HepG2 (cell line): ENCODE measurements around the gene MSL2. TPM values are rescaled to one million over a fixed set of nuclear protein-coding genes. Genes with fewer than 3 reads are reported as not detected.

ENCODE experiments used
- ATF7 ChIP-seq, 2 experiments: fragments of 450-650 bp in 1 of 2; sonication (generic) in 1 of 2; formaldehyde crosslinking in 1 of 2; IDR thresholded peaks; 2 replicates each; pipeline versions ENCODE4 v1.4.0 to v1.6.1; 2016 to 2020; ENCODE audit warnings: antibody characterized with exemption in 1 of 2, mild to moderate bottlenecking in 1 of 2, missing genetic modification reagents in 1 of 2
- CBFB ChIP-seq: sonication (generic); formaldehyde crosslinking; IDR thresholded peaks from 2 replicates; pipeline ENCODE4 v1.4.0; 2020; ENCODE audit warnings: missing genetic modification reagents
- CENPBD1 ChIP-seq: sonication (generic); formaldehyde crosslinking; IDR thresholded peaks from 2 replicates; pipeline ENCODE4 v1.8.0; 2022; ENCODE audit warnings: missing genetic modification reagents, low read depth, mild to moderate bottlenecking, borderline replicate concordance
- FOSL2 ChIP-seq: sonication (generic); formaldehyde crosslinking; IDR thresholded peaks from 2 replicates; pipeline ENCODE4 v1.4.0; 2020; ENCODE audit warnings: missing genetic modification reagents
- FOXA3 ChIP-seq: IDR thresholded peaks from 2 replicates; pipeline ENCODE4 v1.6.1; 2016; ENCODE audit warnings: missing genetic modification reagents, missing compliant biosample characterization
- GMEB1 ChIP-seq: sonication (generic); formaldehyde crosslinking; IDR thresholded peaks from 2 replicates; pipeline ENCODE4 v1.5.1; 2020; ENCODE audit warnings: missing genetic modification reagents, mild to moderate bottlenecking, borderline replicate concordance
- HHEX ChIP-seq: IDR thresholded peaks from 2 replicates; pipeline ENCODE4 v1.6.1; 2016; ENCODE audit warnings: control low read depth
- NBN ChIP-seq: fragments of 450-650 bp; conservative IDR thresholded peaks from 2 replicates; pipeline ENCODE4 v1.6.1; 2017
- POLR2G ChIP-seq: fragments of 200-400 bp; formaldehyde crosslinking; IDR thresholded peaks from 2 replicates; pipeline ENCODE4 v1.6.1; 2018; ENCODE audit warnings: mild to moderate bottlenecking, low read depth, low read length, moderate library complexity
- SETDB1 ChIP-seq: sonication (generic); formaldehyde crosslinking; IDR thresholded peaks from 2 replicates; pipeline ENCODE4 v1.5.1; 2020; ENCODE audit warnings: missing genetic modification reagents, mild to moderate bottlenecking, borderline replicate concordance
- TEAD3 ChIP-seq: optimal IDR thresholded peaks from 2 replicates; pipeline ENCODE3; 2016; ENCODE audit warnings: borderline replicate concordance
- ZIK1 ChIP-seq: sonication (generic); formaldehyde crosslinking; IDR thresholded peaks from 2 replicates; pipeline ENCODE4 v1.5.0; 2020; ENCODE audit warnings: mild to moderate bottlenecking, low read depth, missing genetic modification reagents, borderline replicate concordance
- ZMYM4 ChIP-seq: sonication (generic); formaldehyde crosslinking; IDR thresholded peaks from 2 replicates; pipeline ENCODE4 v1.8.1; 2023; ENCODE audit warnings: mild to moderate bottlenecking, missing genetic modification reagents
- ZNF292 ChIP-seq: sonication (generic); formaldehyde crosslinking; IDR thresholded peaks from 2 replicates; pipeline ENCODE4 v1.8.1; 2022; ENCODE audit warnings: mild to moderate bottlenecking, low read depth, missing genetic modification reagents, borderline replicate concordance
- ZNF558 ChIP-seq: sonication (generic); formaldehyde crosslinking; IDR thresholded peaks from 2 replicates; pipeline ENCODE4 v1.9.0; 2022; ENCODE audit warnings: mild to moderate bottlenecking, missing genetic modification reagents, borderline replicate concordance
- ZNF652 ChIP-seq: IDR thresholded peaks from 2 replicates; pipeline ENCODE4 v1.6.1; 2016; ENCODE audit warnings: low read depth, borderline replicate concordance
- polyA plus RNA-seq, 8 experiments: library from polyadenylated mRNA; depleted of rRNA in 3 of 8; stranded (reverse) in 7 of 8; unstranded in 1 of 8; fragments of >200 nt; fragmentation: Illumina TruSeq in 4 of 8; extraction: Trizol in 4 of 8; gene quantifications; 2 replicates each; pipeline versions ENCODE4 v1.2.1 to v1.2.3, GENCODE V29; 2011 to 2016; ENCODE audit warnings: low read depth in 4 of 8, missing spikeins in 1 of 8, mixed read lengths in 1 of 8; ENCODE audit not compliant: insufficient read depth in 1 of 8
- total RNA-seq, 5 experiments: library from RNA; depleted of rRNA; stranded (reverse); fragments of >200 nt; fragmentation: Illumina TruSeq; extraction: Trizol; gene quantifications; 2 replicates each; pipeline ENCODE4 v1.2.3, GENCODE V29; 2016; ENCODE audit warnings: low read depth in 1 of 5
- TF ChIP-seq, protein P1 (sequence below): IDR thresholded peaks from 2 replicates; pipeline ENCODE4 v1.6.1; 2016; ENCODE audit warnings: low read depth, missing genetic modification reagents, missing compliant biosample characterization
- TF ChIP-seq, protein P2 (sequence below): sonication (generic); formaldehyde crosslinking; IDR thresholded peaks from 2 replicates; pipeline ENCODE4 v1.5.0; 2020; ENCODE audit warnings: missing genetic modification reagents, mild to moderate bottlenecking, borderline replicate concordance
- TF ChIP-seq, protein P3 (sequence below): sonication (generic); formaldehyde crosslinking; IDR thresholded peaks from 2 replicates; pipeline ENCODE4 v1.8.0; 2023; ENCODE audit warnings: mild to moderate bottlenecking, missing genetic modification reagents

MSL2 gene
- total and polyA plus RNA-seq, 2 of the 13 experiments (the other 11 are each of a cell fraction or from before 2014, with no cell fraction given), result 6.9 to 11.7 TPM

DNA sequence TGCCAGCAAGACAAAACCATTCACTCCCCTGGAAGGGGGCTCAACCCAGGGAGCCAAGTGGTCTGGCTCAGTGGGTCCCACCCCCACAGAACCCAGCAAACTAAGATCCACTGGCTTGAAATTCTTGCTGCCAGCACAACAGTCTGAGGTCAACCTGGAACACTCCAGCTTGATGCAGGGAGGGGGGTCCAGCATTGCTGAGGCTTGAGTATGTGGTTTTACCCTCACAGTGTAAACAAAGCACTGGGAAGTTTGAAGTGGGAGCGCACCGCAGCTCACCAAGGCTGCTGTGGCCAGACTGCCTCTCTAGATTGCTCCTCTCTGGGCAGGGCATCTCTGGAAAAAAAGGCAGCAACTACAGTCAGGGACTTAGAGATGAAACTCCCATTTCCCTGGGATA, 81.7 kb downstream of the MSL2 start (continued):
- TF ChIP-seq FOSL2 (CRISPR knock-in tag), result 0 out of 2 replicates have a peak, but pooled peaks have one; percentile 29
- no peak for TF ChIP-seq NBN
- TF ChIP-seq, protein P1, sequence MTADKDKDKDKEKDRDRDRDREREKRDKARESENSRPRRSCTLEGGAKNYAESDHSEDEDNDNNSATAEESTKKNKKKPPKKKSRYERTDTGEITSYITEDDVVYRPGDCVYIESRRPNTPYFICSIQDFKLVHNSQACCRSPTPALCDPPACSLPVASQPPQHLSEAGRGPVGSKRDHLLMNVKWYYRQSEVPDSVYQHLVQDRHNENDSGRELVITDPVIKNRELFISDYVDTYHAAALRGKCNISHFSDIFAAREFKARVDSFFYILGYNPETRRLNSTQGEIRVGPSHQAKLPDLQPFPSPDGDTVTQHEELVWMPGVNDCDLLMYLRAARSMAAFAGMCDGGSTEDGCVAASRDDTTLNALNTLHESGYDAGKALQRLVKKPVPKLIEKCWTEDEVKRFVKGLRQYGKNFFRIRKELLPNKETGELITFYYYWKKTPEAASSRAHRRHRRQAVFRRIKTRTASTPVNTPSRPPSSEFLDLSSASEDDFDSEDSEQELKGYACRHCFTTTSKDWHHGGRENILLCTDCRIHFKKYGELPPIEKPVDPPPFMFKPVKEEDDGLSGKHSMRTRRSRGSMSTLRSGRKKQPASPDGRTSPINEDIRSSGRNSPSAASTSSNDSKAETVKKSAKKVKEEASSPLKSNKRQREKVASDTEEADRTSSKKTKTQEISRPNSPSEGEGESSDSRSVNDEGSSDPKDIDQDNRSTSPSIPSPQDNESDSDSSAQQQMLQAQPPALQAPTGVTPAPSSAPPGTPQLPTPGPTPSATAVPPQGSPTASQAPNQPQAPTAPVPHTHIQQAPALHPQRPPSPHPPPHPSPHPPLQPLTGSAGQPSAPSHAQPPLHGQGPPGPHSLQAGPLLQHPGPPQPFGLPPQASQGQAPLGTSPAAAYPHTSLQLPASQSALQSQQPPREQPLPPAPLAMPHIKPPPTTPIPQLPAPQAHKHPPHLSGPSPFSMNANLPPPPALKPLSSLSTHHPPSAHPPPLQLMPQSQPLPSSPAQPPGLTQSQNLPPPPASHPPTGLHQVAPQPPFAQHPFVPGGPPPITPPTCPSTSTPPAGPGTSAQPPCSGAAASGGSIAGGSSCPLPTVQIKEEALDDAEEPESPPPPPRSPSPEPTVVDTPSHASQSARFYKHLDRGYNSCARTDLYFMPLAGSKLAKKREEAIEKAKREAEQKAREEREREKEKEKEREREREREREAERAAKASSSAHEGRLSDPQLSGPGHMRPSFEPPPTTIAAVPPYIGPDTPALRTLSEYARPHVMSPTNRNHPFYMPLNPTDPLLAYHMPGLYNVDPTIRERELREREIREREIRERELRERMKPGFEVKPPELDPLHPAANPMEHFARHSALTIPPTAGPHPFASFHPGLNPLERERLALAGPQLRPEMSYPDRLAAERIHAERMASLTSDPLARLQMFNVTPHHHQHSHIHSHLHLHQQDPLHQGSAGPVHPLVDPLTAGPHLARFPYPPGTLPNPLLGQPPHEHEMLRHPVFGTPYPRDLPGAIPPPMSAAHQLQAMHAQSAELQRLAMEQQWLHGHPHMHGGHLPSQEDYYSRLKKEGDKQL (CRISPR knock-in tag), result no peak
- peak; percentile 58; the same call in 1 of the 2 replicates for TF ChIP-seq FOXA3 (CRISPR knock-in tag)
- TF ChIP-seq, protein P2, sequence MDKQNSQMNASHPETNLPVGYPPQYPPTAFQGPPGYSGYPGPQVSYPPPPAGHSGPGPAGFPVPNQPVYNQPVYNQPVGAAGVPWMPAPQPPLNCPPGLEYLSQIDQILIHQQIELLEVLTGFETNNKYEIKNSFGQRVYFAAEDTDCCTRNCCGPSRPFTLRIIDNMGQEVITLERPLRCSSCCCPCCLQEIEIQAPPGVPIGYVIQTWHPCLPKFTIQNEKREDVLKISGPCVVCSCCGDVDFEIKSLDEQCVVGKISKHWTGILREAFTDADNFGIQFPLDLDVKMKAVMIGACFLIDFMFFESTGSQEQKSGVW (CRISPR knock-in tag), result no peak
- no peak for TF ChIP-seq POLR2G
- TF ChIP-seq, protein P3, sequence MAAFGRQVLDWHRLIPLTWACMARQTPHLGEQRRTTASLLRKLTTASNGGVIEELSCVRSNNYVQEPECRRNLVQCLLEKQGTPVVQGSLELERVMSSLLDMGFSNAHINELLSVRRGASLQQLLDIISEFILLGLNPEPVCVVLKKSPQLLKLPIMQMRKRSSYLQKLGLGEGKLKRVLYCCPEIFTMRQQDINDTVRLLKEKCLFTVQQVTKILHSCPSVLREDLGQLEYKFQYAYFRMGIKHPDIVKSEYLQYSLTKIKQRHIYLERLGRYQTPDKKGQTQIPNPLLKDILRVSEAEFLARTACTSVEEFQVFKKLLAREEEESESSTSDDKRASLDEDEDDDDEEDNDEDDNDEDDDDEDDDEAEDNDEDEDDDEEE, result no peak
- TF ChIP-seq CBFB (CRISPR knock-in tag), result no peak
- TF ChIP-seq GMEB1 (CRISPR knock-in tag), result no peak
- peak; percentile 69; the same call in 1 of the 2 replicates for TF ChIP-seq ZNF292 (CRISPR knock-in tag)
- no peak for TF ChIP-seq ZNF558 (CRISPR knock-in tag)
- no peak for TF ChIP-seq SETDB1
- TF ChIP-seq TEAD3 (CRISPR knock-in tag), result peak; percentile 51
- no peak for TF ChIP-seq ZNF652 (CRISPR knock-in tag)
- no peak for TF ChIP-seq ZMYM4
- no peak for TF ChIP-seq CENPBD1
- no peak for TF ChIP-seq HHEX
- TF ChIP-seq ATF7 (IDR thresholded peaks at IDR 0.05), result no peak
- TF ChIP-seq ATF7 (CRISPR knock-in tag; IDR thresholded peaks at IDR 0.05), result no peak
- no peak for TF ChIP-seq ZIK1 (CRISPR knock-in tag)
